Measurements from ENCODE around the gene SYCP3. TPM values are rescaled to one million over a fixed set of nuclear protein-coding genes. Genes with fewer than 3 reads are reported as not detected.
A peak's percentile ranks its signal among the peaks of the same experiment; 100 is the strongest.

SYCP3 gene
- total RNA-seq, result under 1 TPM; 0.15 to 0.20 TPM
- long read RNA-seq, partial matches to known transcripts, result 0 of 3 reads
- long read RNA-seq, other reads (novel, unspliced or antisense), result 3 of 3 reads

DNA sequence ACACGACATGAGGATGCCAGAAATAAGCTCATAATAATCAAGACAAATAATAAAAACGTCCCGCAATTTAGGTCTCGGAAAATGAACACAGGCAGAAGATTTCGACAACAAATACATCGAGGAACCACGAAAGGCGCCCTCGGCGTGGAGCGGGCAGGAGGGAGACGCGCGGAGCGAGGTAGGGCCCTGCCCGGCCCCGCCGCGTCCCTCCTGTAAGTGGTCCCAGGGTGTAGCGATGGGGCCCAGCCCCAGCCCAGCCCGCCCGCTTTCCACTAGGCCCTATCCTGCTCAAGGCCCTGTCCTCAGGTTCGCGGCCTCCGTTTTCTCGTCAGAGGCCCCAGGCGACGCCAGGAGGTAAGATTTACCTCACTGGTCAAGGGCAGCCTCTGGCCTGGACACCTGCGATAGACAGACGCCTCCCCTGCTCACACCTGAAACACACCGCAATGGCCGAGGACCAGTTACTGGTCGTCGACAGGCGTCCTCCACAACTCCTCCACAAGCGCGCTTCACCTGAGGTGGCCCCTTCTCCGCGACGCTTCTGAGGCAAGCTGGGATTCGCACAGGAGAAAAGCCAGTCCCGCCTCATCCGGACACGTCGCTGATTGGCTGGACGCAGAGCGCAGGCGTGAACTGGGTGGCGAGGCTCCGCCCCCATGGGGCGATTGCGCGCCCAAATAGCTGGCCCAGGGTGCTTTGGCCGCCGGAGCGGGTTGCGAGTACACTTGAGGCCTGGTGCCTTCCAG, at the start of gene SYCP3:
Gene SYCP3 (minus strand): TSS at position 543 of the 746 bp plus-strand sequence. CDS start 1,527 bp downstream, outside the sequence.
- no peak for DNase-seq
- intact Hi-C loops (cut with DNase I, micrococcal nuclease), result no loop called here
- ATAC-seq, result no peak

DNA sequence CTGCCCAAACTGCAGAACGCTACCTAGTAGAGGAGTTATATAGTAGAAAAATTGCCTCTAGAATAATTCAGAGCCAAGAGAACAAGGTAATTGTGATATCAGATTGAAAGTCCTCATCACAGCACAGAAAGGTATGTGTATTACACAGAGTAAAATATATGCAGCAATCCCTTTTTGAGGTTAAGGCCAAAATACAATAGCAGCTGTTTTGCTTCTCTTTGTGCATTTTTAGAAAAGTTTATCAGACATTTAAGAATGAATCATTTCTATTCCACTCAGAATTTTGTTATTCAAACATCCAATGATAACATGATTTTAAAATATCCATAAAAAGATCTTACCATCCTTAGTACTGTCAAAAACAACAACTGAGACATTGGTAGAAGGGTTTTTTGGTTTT, 46.4 kb upstream of the SYCP3 start:
- intact Hi-C loops (cut with DNase I, micrococcal nuclease), result no loop called here
- ATAC-seq, result no peak
- no peak for DNase-seq

GRCh38 chr12:101784376-101784775, 45.1 kb upstream of the SYCP3 start:
- DNase-seq (no peak), ATAC-seq (peak; percentile 84)
- intact Hi-C loops (cut with DNase I, micrococcal nuclease), result no loop called here

DNA sequence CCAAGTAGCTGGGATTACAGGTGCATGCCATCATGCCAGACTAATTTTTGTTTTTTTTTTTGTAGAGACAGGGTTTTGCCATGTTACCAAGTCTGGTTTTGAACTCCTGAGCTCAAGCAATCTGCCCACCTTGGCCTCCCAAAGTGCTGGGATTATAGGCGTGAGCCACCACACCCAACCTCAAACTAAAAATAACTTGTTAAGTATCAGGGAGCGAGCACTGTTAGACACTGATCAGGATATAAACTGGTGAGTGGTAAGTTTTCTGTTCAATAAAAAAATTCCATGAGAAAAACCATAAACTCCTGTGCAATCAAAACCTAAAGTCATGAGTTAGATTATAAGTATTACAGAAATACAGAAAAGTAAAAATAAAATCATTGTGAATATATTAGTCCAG, 44.6 kb upstream of the SYCP3 start:
- DNase-seq (no peak), ATAC-seq (peak; percentile 53)
- intact Hi-C loops (cut with DNase I, micrococcal nuclease), result no loop called here

- intact Hi-C loops (cut with DNase I, micrococcal nuclease), result no loop called here
- DNase-seq, result no peak
- peak; percentile 60 for ATAC-seq
These were observed 43.9 kb upstream of the SYCP3 start for GRCh38 chr12:101783150-101783549.

DNA sequence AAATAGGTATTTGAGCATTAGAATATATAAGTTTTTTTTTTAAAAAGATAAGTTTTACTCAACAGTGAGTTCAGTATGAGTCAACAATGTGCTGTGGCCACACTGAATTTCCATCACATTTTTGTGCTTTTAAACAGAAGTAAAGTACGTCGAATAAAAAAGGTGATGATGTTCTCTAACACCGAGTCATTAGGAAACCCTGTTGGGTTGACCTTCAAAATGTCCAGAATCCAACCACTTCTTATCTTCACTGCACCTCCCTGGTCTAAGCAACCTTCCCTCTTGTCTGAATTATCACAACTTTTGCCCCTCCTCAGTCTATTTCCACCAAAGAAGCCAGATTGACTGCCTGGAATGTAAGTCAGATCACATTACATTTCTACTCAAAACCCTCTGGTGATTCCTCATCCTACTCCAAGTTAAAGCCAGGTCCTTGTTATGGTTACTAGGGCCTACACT, 43.0 kb upstream of the SYCP3 start:
- DNase-seq (no peak), ATAC-seq (no peak)
- intact Hi-C loops (cut with DNase I, micrococcal nuclease), result no loop called here

DNA sequence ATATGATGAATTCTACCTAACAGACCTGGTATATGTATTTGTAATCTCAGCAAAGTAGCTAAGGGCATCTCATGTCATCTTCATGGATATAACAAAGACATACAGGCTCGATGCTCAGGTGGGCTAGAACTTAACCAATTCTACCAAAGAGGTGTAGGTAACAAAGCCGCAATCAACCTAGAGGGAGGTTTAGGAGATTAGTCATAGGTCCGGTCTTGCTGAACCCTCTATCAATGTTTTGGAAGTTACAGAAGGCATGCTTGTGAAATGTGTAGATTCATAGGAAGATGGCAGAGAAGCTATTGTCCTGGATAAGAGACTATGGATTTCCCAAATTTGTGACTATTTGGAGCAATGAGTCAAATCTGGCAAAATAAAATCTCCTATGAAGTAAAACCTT, 42.6 kb upstream of the SYCP3 start:
- intact Hi-C loops (cut with DNase I, micrococcal nuclease), result no loop called here
- no peak for ATAC-seq

DNA sequence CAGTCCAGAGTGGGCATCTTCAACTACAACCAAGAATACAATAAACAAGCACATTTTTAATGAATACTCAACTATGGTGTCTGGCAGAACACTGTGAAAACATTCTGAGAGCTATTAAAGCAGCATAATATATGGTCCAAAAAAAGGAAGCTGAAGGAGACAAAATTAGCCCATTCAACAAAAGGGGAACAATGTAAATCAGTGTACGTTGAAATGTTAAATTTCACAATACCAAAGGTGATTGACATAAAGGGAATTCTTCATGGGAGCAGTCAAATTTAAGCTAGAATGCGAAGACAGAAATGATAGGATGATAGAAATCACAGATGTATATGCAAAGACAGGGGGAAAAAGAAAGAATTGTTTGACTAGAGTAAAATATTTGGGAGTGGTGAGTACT, 41.3 kb upstream of the SYCP3 start:
- ATAC-seq (no peak), DNase-seq (no peak)
- intact Hi-C loops (cut with DNase I, micrococcal nuclease), result no loop called here

More for the DNA sequence above, 42.6 kb upstream of the SYCP3 start:
- no peak for DNase-seq

- ATAC-seq, result peak; percentile 19
These were observed 40.4 kb upstream of the SYCP3 start for GRCh38 chr12:101779626-101780025.

DNA sequence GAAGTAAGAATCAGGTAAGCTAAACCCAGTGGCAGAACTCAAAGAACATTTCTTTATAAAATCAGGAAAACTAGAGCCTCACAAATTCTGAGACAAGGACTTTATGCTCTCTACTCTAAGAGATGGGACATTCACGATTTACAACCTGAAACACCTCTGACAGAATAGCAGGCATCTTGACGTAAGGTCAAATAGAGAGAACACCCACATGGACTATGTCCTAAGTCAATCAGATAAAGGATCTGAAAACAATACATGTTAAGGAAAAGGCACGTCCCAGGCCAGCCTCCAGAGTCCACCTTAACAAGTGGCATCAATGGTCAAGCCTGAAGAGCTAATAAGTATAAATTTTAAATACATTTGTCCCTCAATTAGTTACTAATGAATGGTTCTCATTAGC, 39.9 kb upstream of the SYCP3 start:
- intact Hi-C loops (cut with DNase I, micrococcal nuclease), result loop anchor here in 1 of 2 donors (10.0 kb wide), 1 partner anchor 56 kb away; the partner anchor contains the start of gene GNPTAB
- no peak for DNase-seq
- peak; percentile 69 for ATAC-seq

More at GRCh38 chr12:101779626-101780025, 40.4 kb upstream of the SYCP3 start:
- intact Hi-C loops (cut with DNase I, micrococcal nuclease), result loop anchor here in 1 of 2 donors (10.0 kb wide), 1 partner anchor 55 kb away; the partner anchor contains the start of gene GNPTAB
- DNase-seq, result no peak

DNA sequence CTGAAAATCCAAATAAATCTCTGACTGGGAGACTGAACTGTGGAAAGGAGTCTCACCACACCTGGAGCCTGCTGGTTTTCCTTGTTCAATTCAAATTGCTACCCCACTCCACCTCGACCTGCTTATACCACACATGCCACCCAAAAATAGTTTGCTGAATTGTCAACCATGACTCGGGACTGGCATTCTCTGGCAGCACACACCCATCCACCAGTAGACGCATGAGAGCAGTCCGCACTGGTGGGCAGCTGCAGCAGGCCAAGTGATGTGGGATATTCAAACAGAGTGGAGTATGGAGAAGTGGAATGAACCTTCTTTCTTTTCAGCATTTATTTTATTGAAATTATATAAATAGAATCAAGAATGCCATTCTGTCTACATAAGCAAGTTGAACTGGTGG, 38.7 kb upstream of the SYCP3 start:
- intact Hi-C loops (cut with DNase I, micrococcal nuclease), result loop anchor here in 1 of 2 donors (10.0 kb wide), 1 partner anchor 57 kb away; the partner anchor contains the start of gene GNPTAB
- DNase-seq, result no peak
- ATAC-seq, result no peak

DNA sequence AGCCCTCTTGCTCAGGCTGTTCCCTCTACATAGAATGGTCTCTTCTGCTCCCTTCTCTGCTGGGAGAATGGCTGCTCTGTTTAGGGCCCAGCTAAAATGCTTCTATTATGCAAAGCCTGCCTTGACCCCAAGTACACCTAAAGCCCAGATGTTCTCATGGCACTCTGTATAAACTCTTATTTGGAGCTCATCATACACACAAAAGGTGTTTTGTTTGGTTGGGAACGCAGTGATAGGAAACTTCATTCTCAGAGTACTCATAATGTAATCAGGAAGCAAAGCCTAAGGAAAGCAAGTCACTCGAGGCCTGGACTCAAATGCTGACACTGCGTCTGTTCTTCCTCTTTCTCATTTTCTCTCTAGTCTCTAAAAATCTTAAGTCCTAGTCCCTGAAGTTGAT, 38.2 kb upstream of the SYCP3 start:
- ATAC-seq (peak; percentile 38), DNase-seq (no peak)
- intact Hi-C loops (cut with DNase I, micrococcal nuclease), result loop anchor here in 1 of 2 donors (10.0 kb wide), 1 partner anchor 57 kb away; the partner anchor contains the start of gene GNPTAB

DNA sequence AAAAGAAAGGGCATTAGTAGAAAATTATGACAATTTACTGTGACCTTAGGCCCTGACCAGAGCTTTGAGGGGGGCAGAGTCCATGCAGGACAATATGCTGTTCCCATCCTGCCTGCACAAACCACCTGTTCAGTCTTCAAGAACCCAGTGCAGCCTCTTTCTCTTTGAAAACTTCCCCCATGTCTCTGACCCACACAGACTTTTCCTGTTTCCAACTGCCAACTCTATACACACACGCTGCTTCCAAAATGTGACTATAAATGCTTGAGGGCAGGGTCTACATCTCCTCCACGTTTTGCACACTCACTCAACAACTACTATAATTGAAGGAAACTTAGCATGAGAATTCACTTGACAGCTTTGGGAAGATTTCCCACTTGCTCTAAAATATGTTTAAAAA, 36.6 kb upstream of the SYCP3 start:
- DNase-seq, result no peak
- intact Hi-C loops (cut with DNase I, micrococcal nuclease), result loop anchor here (2.0 to 10.0 kb wide), 2 partner anchors 59 to 63 kb away; partner anchors contain the start of gene GNPTAB (in 1 of the 2)
- no peak for ATAC-seq

- DNase-seq, result peak; percentile 39 to 54
- intact Hi-C loops (cut with DNase I, micrococcal nuclease), result loop anchor here (2.0 to 10.0 kb wide), 2 partner anchors 61 to 65 kb away; partner anchors contain the start of gene GNPTAB (in 1 of the 2)
- peak; percentile 77 for ATAC-seq
These were observed 34.4 kb upstream of the SYCP3 start for GRCh38 chr12:101773650-101774162.

DNA sequence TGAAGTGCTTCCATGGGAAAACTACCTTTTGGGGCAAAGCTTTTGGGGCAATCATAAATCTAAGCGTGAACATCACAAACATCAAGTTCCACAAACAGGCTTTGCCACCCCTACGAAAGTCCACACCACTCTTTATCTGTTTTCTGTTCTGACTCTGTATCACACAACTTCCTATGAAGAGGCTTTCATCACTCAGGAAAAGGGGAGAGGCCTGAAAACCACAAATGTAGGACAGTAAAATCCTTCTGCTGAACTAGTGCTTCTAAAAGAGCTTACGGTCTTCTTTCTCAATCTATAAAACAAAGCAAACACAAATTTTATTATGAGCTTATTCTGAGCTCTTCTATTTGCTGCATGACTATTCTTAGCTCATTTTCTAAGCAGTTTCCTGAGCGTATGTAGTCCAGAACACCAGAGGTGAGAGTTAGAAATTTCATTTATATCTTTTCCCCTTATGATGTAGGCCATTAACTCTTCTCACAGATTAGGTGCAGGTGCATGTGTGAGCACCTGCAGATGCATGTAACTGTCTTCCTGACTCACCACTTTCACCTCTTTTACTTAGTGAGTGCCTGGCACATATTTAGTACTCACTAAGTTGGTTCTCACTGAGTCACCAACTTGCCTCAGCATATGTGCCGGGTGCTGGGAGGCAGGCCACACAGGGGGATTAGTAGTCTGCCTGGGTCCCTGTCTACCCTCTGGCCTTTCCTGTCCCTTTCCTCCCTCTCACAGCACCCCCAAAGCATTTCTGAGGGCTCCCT, 32.9 kb upstream of the SYCP3 start:
- peak; percentile 40 for ATAC-seq
- no peak for DNase-seq
- intact Hi-C loops (cut with DNase I, micrococcal nuclease), result loop anchor here in 1 of 2 donors (10.0 kb wide), 1 partner anchor 63 kb away; the partner anchor contains the start of gene GNPTAB

GRCh38 chr12:101769865-101770264, 30.6 kb upstream of the SYCP3 start:
- intact Hi-C loops (cut with DNase I, micrococcal nuclease), result loop anchor here in 1 of 2 donors (10.0 kb wide), 1 partner anchor 65 kb away; the partner anchor contains the start of gene GNPTAB
- ATAC-seq (no peak), DNase-seq (no peak)

DNA sequence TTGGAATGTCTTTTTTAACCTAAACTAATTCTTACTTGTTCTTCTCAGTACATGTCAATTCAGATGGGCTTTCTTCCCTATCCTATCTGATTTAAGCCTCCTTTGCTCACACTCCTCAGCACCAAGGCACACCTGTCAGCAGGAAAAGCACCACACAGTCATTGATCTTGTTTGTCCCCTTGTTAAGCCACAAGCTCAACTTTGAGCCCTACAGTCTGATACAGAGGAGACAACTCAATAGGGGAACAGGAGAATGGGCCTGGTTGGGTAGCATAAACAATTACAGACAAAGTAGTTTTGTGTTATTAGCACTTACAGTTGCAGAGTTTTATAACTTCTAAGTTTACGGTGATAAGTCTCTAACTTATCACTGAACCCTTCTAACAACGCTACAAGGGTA, 29.5 kb upstream of the SYCP3 start:
- intact Hi-C loops (cut with DNase I, micrococcal nuclease), result no loop called here
- no peak for ATAC-seq
- DNase-seq, result no peak

- no peak for DNase-seq
- intact Hi-C loops (cut with DNase I, micrococcal nuclease), result no loop called here
These were observed 28.3 kb upstream of the SYCP3 start for GRCh38 chr12:101767537-101767936.

More at GRCh38 chr12:101767537-101767936, 28.3 kb upstream of the SYCP3 start:
- no peak for ATAC-seq

Measured in left colon (tissue), 2 donors.